ENCODE results near the gene ZBTB34.

Gene ZBTB34

DNA sequence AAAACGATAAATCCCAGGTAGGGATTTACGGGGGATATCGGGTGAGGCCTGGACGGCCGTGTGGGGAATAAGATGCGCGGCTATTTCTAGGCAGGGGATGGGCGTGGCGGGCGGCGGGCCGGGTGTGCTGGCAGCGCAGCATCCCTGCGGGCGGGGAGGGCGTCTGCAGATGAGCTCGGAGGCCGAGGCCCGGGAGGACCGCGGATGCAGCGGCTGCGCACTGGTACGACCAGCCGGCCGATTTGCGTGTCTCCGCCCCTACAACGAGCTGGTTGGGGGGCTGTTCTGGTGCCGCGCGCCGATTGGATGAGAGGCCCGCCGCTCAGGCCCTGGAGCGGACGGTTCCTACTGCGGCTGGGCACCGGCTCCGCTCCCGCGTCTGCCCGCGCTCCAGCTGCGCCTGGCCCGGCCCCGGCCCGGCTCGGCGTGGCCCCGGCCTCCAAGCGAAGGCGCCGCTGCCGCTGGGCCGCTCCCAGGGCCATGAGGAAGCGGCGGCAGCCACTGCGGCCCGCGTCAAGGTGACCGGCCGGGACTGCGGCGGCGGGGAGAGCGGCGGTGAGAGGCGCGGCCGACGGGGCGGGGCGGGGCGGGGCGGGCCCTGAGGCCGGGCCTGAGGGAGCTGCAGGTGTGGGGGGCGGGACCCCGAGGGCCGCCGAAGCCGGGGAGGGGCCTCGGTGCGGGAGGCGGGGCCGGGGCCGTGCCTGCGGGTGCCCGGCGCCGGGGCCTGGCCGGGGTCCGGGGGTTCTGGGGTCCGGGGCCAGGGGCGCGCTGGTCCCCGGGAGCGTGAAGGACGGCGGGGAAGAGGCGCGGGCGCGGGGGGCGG is 54.2 kb downstream of the ZBTB34 start, which contains the start of gene RALGPS1:
Gene RALGPS1, plus strand, starts transcription at position 325 of the 823 bp plus-strand sequence. CDS start 47,508 bp downstream, outside the sequence.
- peak; percentile 87 for DNase-seq (ENCODE audit: low read depth, low spot score)

DNA sequence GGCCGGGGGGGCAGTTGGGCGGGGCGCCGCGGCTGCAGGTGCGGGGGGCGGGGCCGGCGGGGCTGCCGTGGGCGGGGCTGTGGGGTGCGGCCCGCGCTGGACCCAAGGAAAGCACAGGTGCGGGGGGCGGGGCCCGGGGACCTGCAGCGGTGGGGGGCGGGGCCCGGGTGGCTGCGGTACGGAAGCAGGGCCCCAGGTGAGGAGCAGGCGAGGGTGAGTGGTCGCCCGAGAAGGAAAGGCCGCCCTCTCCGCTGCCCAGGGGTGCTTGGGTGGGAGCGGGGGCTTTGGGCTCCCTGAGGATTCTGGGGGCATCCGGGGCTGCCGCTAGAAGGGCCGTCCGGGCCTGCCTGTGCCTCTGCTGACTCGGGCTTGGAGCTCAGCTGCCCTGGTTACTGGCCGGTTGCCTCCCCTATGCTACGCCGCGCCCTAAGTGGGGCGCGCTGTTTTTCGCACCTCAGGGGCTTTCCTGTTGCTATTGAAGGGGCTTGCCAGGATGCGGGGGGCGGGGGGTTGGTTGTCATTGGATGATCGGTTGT is 54.9 kb downstream of the ZBTB34 start:
- DNase-seq (ENCODE audit: low read depth, low spot score) = no peak
- peak overlapping the region; percentile 47 for H3K4me3 ChIP-seq (ENCODE audit: low read length)

More for the DNA sequence above, 54.2 kb downstream of the ZBTB34 start, which contains the start of gene RALGPS1:
- H3K4me3 ChIP-seq (ENCODE audit: low read length) = peak within 1 kb of the TSS; percentile 47

DNA sequence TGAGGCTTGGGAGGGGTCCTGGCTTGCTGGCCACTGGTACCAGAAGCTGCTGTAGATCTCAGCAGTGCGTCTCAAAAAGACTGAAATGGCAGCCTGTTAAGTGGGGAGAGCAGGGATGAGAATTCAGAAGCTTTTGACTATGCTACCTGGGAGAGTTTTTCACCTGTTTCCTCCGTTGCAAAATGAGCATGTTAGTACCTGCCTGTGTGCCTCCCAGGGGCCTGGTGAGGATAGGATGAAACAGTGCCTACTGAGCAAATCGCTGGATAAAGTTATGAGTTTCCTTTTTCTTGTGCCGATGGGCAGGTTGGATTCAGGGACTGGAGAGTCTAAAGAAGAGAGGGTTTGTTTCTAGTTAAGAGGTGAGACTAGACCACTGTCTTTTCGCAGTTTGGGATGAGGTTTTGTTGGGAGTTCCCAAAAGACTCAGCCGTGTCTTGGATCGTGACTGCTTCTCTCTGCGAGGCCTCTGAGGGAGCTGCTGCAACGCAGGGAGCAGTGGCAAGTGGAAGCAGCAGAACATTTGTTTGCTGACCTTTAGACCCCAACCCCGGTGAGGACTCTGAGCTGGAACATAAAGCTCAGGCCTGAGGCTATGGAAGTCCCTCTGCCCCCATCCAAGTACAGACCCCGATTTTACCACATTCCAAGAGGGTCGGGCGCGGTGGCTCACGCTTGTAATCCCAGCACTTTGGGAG is 55.6 kb downstream of the ZBTB34 start:
- no peak overlapping the region for H3K4me3 ChIP-seq (ENCODE audit: low read length)
- DNase-seq (ENCODE audit: low read depth, low spot score) = no peak

DNA sequence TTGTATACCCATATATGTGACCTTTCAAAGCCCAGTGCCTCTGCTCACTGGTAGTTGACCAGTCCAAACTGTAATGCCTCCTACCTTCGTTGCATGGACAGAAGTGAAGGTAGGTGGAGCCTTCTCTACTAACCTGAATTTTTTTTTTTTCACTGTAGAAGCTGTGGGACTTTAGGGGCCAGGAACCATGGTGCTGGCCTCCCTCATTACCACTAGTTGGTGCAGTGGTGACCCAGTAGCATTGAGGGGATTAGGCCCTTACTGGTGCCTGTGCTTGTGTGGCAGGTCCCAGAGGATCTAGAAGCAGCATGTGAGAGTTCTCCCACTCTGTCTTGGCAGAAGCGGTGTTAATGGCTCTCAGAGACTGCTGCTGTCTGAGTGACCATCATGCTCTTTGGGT is 56.5 kb downstream of the ZBTB34 start:
- no peak overlapping the region for H3K4me3 ChIP-seq (ENCODE audit: low read length)
- no peak for DNase-seq (ENCODE audit: low read depth, low spot score)

DNA sequence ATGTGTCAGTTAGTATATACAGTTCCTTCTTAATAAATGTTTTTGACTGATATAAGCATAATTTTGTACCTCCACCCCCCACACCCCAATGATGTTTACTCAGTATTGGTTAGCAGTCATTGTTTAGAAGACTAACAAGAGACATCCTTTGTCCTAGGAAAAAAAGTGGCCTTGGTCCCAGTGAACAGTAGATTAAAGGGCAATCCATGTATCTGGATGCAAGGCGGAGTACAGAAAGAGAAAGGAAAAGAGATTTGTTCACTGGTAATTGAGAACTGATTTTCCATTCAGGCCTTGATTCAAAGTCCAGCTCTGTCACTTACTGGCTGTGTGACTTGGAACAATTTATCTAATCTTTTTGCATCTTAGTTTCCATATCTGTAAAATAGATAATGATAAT is 58.8 kb downstream of the ZBTB34 start:
- DNase-seq (ENCODE audit: low read depth, low spot score) = no peak

DNA sequence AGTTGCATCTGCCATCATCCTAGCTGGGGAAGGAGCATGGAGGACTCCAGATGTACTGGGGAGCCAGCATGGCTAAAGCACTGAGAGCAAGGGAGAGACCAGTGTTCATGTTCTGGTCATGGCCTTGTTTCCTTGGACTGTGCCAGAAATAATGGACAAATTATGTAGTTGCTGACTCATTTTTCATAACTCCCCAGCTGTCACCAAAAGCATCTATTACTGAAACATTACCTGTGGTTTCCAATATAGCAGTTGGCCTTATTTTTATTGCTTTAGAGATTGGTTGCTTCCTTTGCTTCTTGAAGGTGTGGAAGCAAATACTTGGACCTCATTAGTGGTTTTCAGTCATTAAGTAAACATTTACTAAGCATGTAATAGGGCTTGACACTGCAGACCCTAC is 65.4 kb downstream of the ZBTB34 start:
- no peak for DNase-seq (ENCODE audit: low read depth, low spot score)
- H3K4me3 ChIP-seq (ENCODE audit: low read length) = no peak overlapping the region

More for the DNA sequence above, 58.8 kb downstream of the ZBTB34 start:
- no peak overlapping the region for H3K4me3 ChIP-seq (ENCODE audit: low read length)

DNA sequence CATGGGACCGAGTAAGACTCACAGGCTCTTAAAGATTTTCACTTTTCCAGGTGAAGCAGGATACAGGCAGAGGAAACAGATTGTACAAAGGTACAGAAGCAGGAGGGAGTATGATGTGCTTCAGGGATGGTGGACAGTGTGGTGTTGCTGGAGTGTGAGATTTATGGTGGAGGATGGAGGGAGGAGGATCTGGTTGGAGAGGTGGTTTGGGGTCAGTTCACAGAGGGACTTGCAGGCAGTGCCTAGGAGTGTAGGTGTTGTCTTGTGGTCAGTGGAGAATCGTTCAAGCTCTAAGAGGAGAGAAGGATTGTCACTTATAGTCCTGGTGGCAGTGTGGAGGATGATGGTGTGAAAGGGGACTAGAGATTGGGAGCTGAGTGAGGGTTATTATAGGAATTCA is 65.9 kb downstream of the ZBTB34 start:
- no peak overlapping the region for H3K4me3 ChIP-seq (ENCODE audit: low read length)
- DNase-seq (ENCODE audit: low read depth, low spot score) = no peak

DNA sequence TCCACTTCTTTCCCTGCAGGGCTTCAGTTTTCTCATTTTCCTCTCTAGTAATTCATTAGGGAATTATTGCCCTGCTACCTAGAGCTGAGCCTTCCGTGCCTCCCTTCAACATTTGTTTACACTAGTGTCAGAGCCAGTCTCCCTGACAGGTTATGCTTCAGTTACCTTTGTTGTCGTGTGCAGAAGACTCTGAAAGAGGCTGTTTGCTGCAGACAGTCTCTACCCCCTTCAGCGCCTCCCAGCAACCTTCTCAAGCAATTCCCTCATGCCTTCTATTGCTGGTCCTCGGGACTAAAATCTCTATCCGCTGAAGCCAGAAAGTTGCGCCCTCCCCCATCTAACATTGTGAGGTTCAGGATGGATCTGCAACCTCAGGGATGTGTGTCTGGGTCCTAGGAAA is 67.0 kb downstream of the ZBTB34 start:
- no peak for DNase-seq (ENCODE audit: low read depth, low spot score)
- H3K4me3 ChIP-seq (ENCODE audit: low read length) = no peak overlapping the region

DNA sequence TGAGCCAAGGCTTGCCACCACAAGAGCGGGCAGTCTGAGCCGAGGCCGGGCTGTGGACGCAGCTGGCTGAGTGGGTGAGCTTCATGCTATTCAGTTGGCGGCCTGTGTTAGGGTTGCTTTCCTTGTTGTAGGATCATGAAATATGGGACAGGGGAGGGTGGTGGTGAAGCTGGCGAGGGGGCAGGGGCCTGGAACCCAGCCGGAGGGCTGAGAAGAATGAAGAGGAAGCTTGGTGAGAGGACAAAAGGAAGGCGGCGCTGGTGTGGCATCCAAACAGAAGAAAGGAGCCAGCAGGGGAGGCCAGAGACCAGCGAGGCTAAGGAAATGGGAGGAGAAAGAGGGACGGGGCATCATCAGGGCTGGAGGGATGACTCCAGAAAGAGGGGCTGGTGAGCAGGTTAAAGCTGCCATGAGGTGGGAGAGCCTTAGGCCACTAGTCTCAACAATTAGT is 72.5 kb downstream of the ZBTB34 start:
- DNase-seq (ENCODE audit: low read depth, low spot score) = no peak
- no peak overlapping the region for H3K4me3 ChIP-seq (ENCODE audit: low read length)

DNA sequence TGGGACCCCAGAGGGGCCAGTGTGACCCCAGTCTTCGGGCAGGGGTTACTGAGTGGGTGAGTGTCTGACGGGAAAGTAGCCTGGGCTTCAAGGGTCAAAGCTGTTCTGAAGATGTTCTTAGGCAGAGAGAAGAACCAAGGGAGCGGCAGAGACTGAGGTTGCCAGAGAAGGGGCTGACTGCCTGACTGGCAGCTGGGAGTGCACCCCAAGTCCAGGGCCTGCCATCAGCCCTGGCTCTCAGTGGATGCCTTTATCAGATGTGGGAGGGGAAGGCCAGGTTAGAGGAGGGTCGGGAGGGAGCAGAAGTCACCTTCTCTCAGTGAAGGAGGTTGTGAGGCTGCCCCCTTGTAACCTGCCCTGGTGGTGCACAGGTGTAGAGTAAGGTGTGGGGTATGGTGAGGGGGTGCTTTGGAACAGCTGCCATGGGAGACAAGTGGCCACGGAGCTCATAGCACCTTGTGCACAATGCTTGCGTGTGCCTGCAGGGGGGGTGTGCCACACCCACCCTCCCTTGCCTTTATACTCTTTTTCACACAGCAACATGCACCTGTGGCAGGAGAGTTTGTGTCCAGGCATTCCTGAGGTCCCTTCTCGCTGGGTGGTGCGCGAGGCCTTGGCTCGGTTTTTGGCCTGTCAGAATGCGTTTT is 73.0 kb downstream of the ZBTB34 start:
- H3K4me3 ChIP-seq (ENCODE audit: low read length) = no peak overlapping the region
- DNase-seq (ENCODE audit: low read depth, low spot score) = no peak

DNA sequence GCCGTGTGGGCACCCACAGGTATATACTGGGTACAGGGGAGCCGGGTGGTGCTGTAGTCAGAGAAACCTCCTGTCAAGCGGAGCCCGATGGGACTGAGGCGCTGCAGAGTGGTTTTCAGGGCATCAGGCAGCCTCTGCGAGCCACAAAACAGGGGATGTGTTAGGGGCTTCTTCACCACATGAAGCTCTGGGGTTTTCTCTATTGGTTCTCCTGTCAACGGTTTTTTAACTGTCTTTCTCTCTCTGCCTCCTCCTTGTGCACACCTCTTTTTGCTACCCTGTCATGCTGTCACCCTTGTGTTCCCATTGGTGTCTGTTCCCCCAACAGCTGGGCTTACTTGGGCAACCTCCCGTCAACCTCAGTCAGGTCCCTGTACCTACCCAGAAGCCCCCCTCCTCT is 74.0 kb downstream of the ZBTB34 start:
- H3K4me3 ChIP-seq (ENCODE audit: low read length) = peak overlapping the region; percentile 34
- DNase-seq (ENCODE audit: low read depth, low spot score) = peak; percentile 90

Data from Jurkat, Clone E6-1 (cell line).